Neural cell (in vitro differentiated cells): ENCODE data around the gene TMPRSS11E. TPM values are rescaled to one million over a fixed set of nuclear protein-coding genes. Genes with fewer than 3 reads are reported as not detected.

Experiments
- H2AFZ ChIP-seq: fragments of 200-600, 300-800 bp; sonication (generic), shearing (Covaris generic); 2 replicates; pipeline ENCODE4 v1.6.0; 2014; ENCODE audit warnings: low read depth, mild to moderate bottlenecking, antibody characterized with exemption, low read length, moderate library complexity
- H3F3A ChIP-seq: fragments of 200-600 bp; shearing (Covaris generic); 2 replicates; pipeline ENCODE4 v1.6.1; 2016; ENCODE audit warnings: mild to moderate bottlenecking, moderate library complexity, mixed read lengths, antibody characterized with exemption, low read length; ENCODE audit not compliant: insufficient read depth, poor library complexity, severe bottlenecking
- H3K27ac ChIP-seq: fragments of 200-600, 300-800 bp; sonication (generic), shearing (Covaris generic); 2 replicates; pipeline ENCODE4 v1.5.1; 2014; ENCODE audit warnings: mild to moderate bottlenecking, low read length, moderate library complexity
- H3K27me3 ChIP-seq: fragments of 300-800, 200-600 bp; sonication (generic), shearing (Covaris generic); 2 replicates; pipeline ENCODE4 v1.6.0; 2014; ENCODE audit warnings: mild to moderate bottlenecking, low read depth, low read length, moderate library complexity; ENCODE audit not compliant: insufficient read depth
- H3K36me3 ChIP-seq: fragments of 300-800, 200-600 bp; sonication (generic), shearing (Covaris generic); 2 replicates; pipeline ENCODE4 v1.5.1; 2014; ENCODE audit warnings: mild to moderate bottlenecking, antibody characterized with exemption, low read length, moderate library complexity; ENCODE audit not compliant: insufficient read depth
- H3K4me2 ChIP-seq: fragments of 300-800, 200-600 bp; sonication (generic), shearing (Covaris generic); 2 replicates; pipeline ENCODE4 v1.6.0; 2014; ENCODE audit warnings: mild to moderate bottlenecking, low read length
- H3K4me3 ChIP-seq: fragments of 300-800, 200-600 bp; sonication (generic), shearing (Covaris generic); 2 replicates; pipeline ENCODE4 v1.5.1; 2014; ENCODE audit warnings: mild to moderate bottlenecking, low read length, moderate library complexity
- H3K79me2 ChIP-seq: fragments of 200-600 bp; shearing (Covaris generic); replicated peaks from 2 replicates; pipeline ENCODE4 v1.6.0; 2014; ENCODE audit warnings: mild to moderate bottlenecking, low read length, moderate library complexity; ENCODE audit not compliant: insufficient read depth
- H3K9ac ChIP-seq: fragments of 300-800, 200-600 bp; sonication (generic), shearing (Covaris generic); 2 replicates; pipeline ENCODE4 v1.6.1; 2016; ENCODE audit warnings: mild to moderate bottlenecking, low read length, mixed read lengths
- H3K9me2 ChIP-seq: fragments of 200-600 bp; shearing (Covaris generic); 2 replicates; pipeline ENCODE4 v1.6.1; 2016; ENCODE audit warnings: mild to moderate bottlenecking, low read length, mixed read lengths; ENCODE audit not compliant: insufficient read depth
- H3K9me3 ChIP-seq: fragments of 200-600, 300-800 bp; sonication (generic), shearing (Covaris generic); 2 replicates; pipeline ENCODE4 v1.6.1; 2016; ENCODE audit warnings: mild to moderate bottlenecking, mixed run types, low read length, moderate library complexity, mixed read lengths
- H4K20me1 ChIP-seq: fragments of 200-600 bp; shearing (Covaris generic); 2 replicates; pipeline ENCODE4 v1.6.1; 2016; ENCODE audit warnings: mild to moderate bottlenecking, mixed run types; ENCODE audit not compliant: insufficient read depth
- EP300 ChIP-seq: fragments of 450-650 bp; conservative IDR thresholded peaks from 2 replicates; pipeline ENCODE4 v1.6.1; 2014; ENCODE audit warnings: antibody characterized with exemption, mild to moderate bottlenecking, moderate library complexity; ENCODE audit not compliant: poor library complexity, severe bottlenecking
- EZH2 ChIP-seq: fragments of 200-600, 300-800 bp; shearing (Covaris generic), sonication (generic); IDR thresholded peaks from 2 replicates; pipeline ENCODE4 v1.6.1; 2014; ENCODE audit warnings: antibody characterized with exemption, low read length, borderline replicate concordance, mild to moderate bottlenecking; ENCODE audit not compliant: insufficient read depth, poor library complexity, severe bottlenecking
- MXI1 ChIP-seq: fragments of 450-650 bp; conservative IDR thresholded peaks from 2 replicates; pipeline ENCODE4 v1.6.1; 2014; ENCODE audit warnings: antibody characterized with exemption, mild to moderate bottlenecking; ENCODE audit not compliant: poor library complexity, severe bottlenecking
- POLR2AphosphoS5 ChIP-seq: IDR thresholded peaks from 2 replicates; pipeline ENCODE4 v1.6.1; 2012
- RAD21 ChIP-seq: fragments of 450-650 bp; conservative IDR thresholded peaks from 2 replicates; pipeline ENCODE4 v1.6.1; 2014; ENCODE audit warnings: antibody characterized with exemption, mild to moderate bottlenecking, moderate library complexity
- REST ChIP-seq: IDR thresholded peaks from 2 replicates; pipeline ENCODE4 v1.6.1; 2012; ENCODE audit warnings: borderline replicate concordance
- SMC3 ChIP-seq: fragments of 450-650 bp; conservative IDR thresholded peaks from 2 replicates; pipeline ENCODE4 v1.6.1; 2014; ENCODE audit warnings: antibody characterized with exemption, mild to moderate bottlenecking, moderate library complexity; ENCODE audit not compliant: poor library complexity
- TAF1 ChIP-seq: IDR thresholded peaks from 2 replicates; pipeline ENCODE4 v1.6.1; 2012; ENCODE audit warnings: low read depth
- polyA plus RNA-seq: library from polyadenylated mRNA; depleted of rRNA; stranded (reverse); fragments of >200 nt; gene quantifications from 2 replicates; pipeline ENCODE4 v1.2.3, GENCODE V29; 2014
- TF ChIP-seq, protein P1 (sequence below): fragments of 450-650 bp; IDR thresholded peaks from 2 replicates; pipeline ENCODE4 v1.5.1; 2014; ENCODE audit warnings: antibody characterized with exemption, mild to moderate bottlenecking, moderate library complexity; ENCODE audit not compliant: poor library complexity, severe bottlenecking

Gene TMPRSS11E
- polyA plus RNA-seq, 1 donor from 2014 or later, result not detected

DNA sequence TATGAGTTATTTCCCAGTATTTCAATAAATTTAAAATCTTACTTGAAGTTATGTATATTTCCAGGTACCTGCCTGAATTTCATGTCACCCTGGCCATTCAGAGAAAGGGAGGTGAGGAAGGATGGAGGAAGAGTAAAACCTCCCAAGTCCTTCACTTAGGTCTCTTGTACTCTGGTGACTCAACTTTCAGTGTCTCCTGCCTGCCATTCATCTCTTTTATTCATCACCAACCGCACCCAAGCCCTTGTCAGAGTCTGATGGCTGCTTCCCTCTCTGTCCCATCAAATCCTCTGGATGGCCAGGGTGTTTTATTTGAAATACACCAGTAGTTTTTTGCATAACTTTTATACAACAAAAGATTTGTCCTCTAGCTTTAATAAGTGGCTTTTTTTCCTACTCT, 17.8 kb downstream of the TMPRSS11E start:
- Histone ChIP-seq H4K20me1 (no peaks in the 10 kb centered on the region), H3F3A (no peaks in the 10 kb centered on the region), H3K79me2 (no peaks in the 10 kb centered on the region), H3K9me2 (no peaks in the 10 kb centered on the region), H3K27ac (no peak overlapping the region), H3K4me3 (no peak overlapping the region), H3K27me3 (no peaks in the 10 kb centered on the region), H3K9me3 (no peaks in the 10 kb centered on the region), H3K9ac (no peak overlapping the region), H2AFZ (no peak overlapping the region), H3K36me3 (no peaks in the 10 kb centered on the region), H3K4me2 (no peak overlapping the region)
- TF ChIP-seq SMC3 (no peak), TAF1 (no peak), REST (no peak)
- TF ChIP-seq, protein P1, sequence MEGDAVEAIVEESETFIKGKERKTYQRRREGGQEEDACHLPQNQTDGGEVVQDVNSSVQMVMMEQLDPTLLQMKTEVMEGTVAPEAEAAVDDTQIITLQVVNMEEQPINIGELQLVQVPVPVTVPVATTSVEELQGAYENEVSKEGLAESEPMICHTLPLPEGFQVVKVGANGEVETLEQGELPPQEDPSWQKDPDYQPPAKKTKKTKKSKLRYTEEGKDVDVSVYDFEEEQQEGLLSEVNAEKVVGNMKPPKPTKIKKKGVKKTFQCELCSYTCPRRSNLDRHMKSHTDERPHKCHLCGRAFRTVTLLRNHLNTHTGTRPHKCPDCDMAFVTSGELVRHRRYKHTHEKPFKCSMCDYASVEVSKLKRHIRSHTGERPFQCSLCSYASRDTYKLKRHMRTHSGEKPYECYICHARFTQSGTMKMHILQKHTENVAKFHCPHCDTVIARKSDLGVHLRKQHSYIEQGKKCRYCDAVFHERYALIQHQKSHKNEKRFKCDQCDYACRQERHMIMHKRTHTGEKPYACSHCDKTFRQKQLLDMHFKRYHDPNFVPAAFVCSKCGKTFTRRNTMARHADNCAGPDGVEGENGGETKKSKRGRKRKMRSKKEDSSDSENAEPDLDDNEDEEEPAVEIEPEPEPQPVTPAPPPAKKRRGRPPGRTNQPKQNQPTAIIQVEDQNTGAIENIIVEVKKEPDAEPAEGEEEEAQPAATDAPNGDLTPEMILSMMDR, result no peak

GRCh38 chr4:68466185-68466584, 18.9 kb downstream of the TMPRSS11E start:
- H3K27me3 ChIP-seq, result no peaks in the 10 kb centered on the region
- no peaks in the 10 kb centered on the region for H3K79me2 ChIP-seq
- no peaks in the 10 kb centered on the region for H3K9me3 ChIP-seq
- H2AFZ ChIP-seq, result no peak overlapping the region
- no peaks in the 10 kb centered on the region for H4K20me1 ChIP-seq
- no peaks in the 10 kb centered on the region for H3K36me3 ChIP-seq
- no peaks in the 10 kb centered on the region for H3K9me2 ChIP-seq
- no peaks in the 10 kb centered on the region for H3F3A ChIP-seq
- H3K4me3 ChIP-seq, result no peak overlapping the region
- no peak overlapping the region for H3K27ac ChIP-seq
- no peak overlapping the region for H3K9ac ChIP-seq
- H3K4me2 ChIP-seq, result no peak overlapping the region
- TF ChIP-seq EP300, result no peak

- Histone ChIP-seq H3K4me3 (no peak overlapping the region), H3K27ac (no peak overlapping the region), H3K27me3 (no peaks in the 10 kb centered on the region), H3K4me2 (no peak overlapping the region), H4K20me1 (no peaks in the 10 kb centered on the region), H2AFZ (no peak overlapping the region), H3K79me2 (no peaks in the 10 kb centered on the region), H3F3A (no peaks in the 10 kb centered on the region), H3K9me3 (no peaks in the 10 kb centered on the region), H3K36me3 (no peaks in the 10 kb centered on the region), H3K9me2 (no peaks in the 10 kb centered on the region), H3K9ac (no peak overlapping the region)
- TF ChIP-seq TAF1 (no peak), EZH2 (no peak), REST (no peak), POLR2AphosphoS5 (no peak), MXI1 (no peak), SMC3 (no peak), RAD21 (no peak), EP300 (no peak)
- TF ChIP-seq, protein P1, result no peak
Measured at GRCh38 chr4:68466751-68467150, 19.5 kb downstream of the TMPRSS11E start.
